GM19463 (cell line): Measurements from ENCODE around the gene CCL24.
"Not testable (repeated sequence)": the region's sequence is repeated elsewhere in the genome, so short reads cannot be mapped to it uniquely, and the experiment has no call there.

ENCODE experiments used
- ATAC-seq: cut with Tn5 transposase; IDR thresholded peaks from one replicate; pipeline ENCODE4 v1.9.1; 2021; ENCODE audit warnings: mild to moderate bottlenecking, moderate library complexity; ENCODE audit not compliant: unreplicated experiment

The CCL24 gene, protein sequence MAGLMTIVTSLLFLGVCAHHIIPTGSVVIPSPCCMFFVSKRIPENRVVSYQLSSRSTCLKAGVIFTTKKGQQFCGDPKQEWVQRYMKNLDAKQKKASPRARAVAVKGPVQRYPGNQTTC

DNA sequence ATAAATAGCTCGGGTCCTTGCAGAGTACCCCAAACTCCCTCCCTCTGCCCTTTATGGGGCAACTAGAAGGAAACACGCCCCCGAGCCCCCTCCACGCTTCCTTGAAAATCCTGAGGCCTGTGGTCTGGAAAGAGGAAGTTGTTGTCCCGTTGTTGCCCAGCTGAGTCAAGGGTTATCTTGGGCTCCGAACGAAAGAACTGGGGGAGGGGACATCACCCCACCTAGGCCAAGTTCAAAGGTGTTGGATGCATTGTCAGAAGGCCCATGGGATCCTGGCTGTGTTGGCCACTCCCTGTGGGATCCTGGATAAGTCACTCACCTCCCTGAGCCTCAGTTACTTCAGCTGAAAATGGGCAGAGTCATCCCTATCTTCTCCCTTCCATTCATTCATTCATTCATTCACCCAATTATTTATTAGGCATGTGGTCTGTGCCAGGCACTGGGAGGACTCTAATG, at the start of gene CCL24:
TSS of gene CCL24 (minus strand) at position 26 of the 456 bp plus-strand sequence. CDS start 91 bp downstream, outside the sequence.
- ATAC-seq, result no peak

DNA sequence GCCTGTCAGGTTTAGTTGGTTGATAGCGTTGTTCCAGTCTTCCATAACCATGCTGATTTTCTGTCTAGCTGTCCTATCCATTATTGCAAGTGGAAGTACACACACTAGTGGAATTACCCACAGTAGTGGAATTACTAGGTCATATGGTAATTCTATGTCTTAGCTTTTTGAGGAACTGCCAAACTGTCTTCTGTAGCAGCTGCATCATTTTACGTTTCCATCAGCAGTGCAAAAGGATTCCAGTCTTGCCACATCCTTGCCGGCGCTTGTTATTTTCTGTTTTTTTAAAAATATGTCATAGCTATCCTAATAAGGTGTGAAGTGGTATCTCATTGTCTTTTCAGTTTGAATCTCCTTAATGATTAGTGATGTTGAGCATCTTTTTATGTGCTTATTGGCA, 48.0 kb upstream of the CCL24 start:
- ATAC-seq, result no peak

DNA sequence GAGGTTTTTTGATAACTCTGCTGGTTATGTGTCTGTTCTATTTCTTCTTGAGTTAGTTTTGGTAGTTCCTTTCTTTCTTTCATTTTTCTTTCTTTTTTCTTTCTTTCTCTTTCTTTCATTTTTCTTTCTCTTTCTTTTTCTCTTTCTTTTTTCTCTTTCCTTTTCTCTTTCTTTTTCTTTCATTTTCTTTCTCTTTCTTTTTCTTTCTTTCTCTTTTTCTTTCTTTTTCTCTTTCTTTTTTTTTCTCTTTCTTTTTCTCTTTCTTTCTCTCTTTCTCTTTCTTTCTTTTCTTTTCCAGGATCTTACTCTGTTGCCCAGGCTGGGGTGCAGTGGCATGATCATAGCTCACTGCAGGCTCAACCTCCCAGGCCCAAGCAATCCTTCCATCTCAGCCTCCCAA, 44.8 kb upstream of the CCL24 start:
- no peak for ATAC-seq

DNA sequence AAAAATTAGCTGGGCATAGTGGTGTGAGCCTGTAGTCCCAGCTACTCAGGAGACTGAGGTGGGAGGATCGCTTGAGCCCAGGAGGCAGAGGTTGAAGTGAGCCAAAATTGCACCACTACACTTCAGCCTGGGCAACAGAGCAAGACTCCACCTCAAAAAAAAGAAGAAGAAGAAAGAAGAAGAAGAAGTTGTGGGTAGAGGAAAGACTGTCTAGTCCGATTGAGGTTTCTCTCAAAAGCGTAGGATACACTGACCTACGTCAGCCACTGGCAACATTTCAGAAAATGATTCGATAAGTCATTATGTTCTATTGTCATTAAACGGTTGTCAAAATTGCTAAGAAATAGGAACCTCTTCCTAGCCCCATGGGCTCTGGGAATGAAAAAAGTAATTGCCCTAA, 42.9 kb upstream of the CCL24 start:
- ATAC-seq, result no peak

DNA sequence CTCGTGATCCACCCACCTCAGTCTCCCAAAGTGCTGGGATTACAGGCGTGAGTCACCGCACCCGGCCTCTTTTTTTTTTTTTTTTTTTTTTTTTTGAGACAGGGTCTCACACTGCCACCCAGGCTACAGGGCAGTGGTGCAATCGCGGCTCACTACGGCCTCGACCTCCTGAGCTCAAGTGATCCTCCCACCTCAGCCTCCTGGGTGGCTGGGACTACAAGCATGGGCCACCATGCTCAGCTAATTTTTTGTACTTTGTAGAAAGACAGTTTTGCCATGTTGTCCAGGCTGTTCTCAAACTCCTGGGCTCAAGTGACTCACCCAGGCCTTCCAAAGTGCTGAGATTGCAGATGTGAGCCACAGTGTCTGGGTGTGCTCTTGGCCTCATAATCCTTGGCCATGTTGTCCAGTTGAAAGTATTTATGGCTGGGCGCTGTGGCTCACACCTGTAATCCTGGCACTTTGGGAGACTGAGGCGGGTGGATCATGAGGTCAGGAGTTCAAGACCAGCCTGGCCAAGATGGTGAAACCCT, 41.3 kb upstream of the CCL24 start:
- ATAC-seq, result not testable (repeated sequence)

DNA sequence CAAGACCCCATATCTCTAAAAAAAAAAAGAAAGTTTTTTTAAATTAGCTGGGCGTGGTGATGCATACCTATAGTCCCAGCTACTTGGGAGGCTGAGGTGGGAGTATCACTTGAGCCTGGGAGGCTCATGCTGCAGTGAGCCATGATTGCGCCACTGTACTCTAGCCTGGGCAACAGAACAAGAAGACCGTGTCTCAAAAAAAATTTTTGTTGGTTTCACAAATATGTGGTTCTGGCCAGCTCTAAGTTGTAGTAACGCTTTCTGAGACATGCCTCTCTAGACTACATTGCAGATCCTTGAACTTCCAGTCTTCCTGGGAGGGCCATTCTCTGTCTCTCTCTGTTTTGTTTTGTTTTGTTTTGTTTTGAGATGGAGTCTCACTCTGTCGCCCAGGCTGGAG, 40.6 kb upstream of the CCL24 start:
- no peak for ATAC-seq

DNA sequence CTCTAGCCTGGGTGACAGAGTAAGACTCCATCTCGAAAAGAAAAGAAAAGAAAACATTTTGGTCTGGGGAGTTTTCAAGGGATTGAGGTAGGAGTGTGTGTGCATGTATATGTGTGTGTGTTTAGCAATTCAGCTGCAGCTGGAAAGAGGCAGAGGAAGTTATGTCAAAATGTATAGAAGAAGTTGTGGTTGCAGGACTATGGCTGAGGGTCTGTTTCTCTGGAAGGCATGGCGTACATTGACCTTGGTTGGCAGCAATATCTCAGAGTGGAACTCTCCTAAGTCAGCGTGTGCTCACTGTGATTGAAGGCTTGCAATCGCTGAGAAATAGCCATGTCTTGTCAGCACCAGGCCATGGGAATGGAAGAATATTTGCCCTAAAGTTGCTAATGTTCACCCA, 36.6 kb upstream of the CCL24 start:
- no peak for ATAC-seq

DNA sequence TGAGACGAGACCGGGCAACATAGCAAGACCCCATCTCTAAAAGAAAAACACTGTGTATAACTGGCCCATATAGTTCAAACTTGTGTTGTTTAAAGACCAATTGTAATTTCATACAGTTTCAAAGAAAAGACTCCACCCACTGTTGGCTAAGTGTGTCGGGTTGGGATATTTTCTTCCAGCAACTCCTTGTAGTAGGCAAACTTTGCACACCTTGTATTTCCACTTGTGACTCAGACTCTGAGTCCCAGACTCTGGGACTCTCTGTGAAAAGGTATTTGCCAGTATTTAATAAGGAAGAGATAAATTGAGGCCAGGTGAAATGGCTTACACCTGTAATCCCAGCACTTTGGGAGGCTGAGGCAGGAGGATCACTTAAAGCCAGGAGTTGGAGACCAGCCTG, 36.0 kb upstream of the CCL24 start:
- no peak for ATAC-seq

DNA sequence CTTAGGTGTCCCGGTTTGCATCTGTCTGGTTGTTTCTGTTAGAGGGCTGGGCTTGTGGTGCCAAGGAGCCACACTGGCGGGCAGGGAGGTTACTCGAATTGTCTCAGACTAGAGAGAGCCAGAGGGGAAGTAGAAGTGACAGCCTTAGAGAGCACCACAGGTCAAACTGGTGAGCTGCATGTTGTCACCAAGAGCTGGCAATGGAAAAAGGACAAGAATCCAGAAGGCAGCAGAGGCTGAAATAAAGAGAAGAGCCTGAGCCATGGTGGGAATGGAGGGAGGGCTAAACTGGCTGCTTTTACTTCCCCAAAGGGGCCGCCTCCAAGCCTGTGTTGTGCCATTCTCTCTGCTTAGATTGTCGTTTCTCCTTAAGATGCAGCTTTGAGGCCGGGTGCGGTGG, 34.1 kb upstream of the CCL24 start:
- ATAC-seq, result no peak

DNA sequence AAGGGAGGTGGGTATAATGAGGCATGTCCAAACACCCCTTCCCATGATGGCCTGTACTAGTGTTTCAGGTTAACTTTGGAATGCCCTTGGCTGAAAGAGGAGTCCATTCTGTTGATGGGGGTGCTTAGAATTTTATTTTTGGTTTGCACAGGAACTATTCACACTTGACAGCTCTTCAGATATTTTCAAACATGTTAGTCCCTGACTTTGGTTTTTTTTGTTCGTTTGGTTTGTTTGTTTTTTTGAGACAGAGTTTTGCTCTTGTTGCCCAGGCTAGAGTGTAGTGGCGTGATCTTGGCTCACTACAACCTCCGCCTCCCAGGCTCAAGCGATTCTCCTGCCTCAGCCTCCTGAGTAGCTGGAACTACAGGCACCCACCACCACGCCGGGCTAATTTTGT, 31.5 kb upstream of the CCL24 start:
- not testable (repeated sequence) for ATAC-seq

DNA sequence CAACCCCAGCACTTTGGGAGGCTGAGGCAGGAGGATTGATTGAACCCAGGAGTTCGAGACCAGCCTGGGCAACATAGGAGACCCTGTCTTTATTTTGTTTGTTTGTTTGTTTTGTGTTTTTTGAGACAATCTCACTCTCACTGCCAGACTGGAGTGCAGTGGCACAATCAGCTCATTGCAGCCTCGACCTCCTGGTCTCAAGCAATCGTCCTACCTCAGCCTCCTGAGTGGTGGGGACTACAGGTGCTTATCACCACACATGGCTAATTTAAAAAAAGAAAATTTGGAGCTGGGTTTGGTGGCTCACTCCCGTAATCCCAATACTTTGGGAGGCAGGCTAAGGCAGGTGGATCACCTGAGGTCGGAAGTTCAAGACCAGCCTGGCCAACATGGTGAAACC, 30.6 kb upstream of the CCL24 start:
- ATAC-seq, result no peak

DNA sequence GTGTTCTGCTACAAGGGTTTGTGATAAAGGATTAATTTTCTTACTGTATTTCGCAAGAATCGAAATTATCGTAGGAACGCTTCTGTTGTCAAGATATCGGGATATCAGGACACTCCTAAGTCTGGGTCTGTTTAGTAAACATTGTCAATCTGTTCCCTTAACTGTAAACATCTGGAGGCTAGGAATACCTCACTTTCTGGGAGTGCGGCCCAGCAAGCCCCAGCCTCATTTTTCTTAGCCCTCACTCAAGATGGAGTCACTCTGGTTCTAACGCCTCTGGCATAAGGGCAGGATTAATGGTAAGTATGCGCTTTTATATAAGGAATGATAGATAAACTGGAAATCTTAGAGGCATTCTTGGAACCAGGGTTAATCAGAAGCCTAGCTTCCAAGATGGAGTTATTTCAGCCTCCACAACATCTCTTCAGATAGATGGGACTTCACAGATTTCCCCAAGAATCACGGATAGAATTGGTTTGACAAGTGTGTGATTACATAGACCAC, 30.1 kb upstream of the CCL24 start:
- no peak for ATAC-seq

DNA sequence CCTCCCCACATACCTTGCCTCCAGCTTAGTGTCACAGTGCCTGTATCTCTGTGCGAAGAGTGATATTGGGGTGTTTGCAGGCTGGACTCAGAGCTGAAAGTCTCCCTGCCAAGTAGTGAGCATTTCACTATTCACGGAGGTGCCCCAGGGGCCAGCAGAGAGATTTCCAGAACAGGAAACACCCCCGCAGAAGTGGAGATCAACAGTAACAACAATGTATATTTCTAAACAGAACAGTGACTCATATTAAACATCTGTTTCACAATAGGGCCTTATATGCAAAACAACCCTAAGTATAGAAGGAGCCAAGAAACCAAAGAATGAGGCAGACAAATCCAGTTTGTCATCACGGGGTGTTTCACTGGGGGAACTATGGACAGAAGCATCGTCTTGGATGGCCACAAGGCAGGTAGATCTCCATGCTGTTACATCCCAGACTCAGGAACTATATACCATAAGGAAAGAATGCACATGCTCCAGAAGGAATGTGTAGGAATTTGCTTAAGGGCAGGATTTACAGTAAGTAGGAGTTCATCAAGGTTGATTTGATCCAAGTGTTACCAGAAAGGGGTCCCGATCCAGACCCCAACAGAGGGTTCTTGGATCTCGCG, 29.3 kb upstream of the CCL24 start:
- peak; percentile 70 for ATAC-seq

DNA sequence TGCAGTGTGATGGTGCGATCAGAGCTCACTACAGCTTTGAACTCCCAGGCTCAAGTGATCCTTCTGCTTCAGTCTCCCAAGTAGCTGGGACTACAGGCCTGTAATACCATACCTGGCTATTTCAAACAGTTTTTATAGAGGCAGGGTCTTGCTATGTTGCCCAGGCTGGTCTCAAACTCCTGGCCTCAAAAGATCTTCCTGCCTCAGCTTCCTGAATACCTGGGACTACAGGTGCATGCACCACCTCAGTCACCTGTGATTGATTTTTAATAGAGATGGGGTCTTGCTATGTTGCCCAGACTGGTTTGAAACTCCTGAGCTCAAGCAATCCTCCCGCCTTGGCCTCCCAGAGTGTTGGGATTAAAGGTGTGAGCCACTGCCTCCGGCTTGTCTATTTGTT, 26.4 kb upstream of the CCL24 start:
- ATAC-seq, result no peak

DNA sequence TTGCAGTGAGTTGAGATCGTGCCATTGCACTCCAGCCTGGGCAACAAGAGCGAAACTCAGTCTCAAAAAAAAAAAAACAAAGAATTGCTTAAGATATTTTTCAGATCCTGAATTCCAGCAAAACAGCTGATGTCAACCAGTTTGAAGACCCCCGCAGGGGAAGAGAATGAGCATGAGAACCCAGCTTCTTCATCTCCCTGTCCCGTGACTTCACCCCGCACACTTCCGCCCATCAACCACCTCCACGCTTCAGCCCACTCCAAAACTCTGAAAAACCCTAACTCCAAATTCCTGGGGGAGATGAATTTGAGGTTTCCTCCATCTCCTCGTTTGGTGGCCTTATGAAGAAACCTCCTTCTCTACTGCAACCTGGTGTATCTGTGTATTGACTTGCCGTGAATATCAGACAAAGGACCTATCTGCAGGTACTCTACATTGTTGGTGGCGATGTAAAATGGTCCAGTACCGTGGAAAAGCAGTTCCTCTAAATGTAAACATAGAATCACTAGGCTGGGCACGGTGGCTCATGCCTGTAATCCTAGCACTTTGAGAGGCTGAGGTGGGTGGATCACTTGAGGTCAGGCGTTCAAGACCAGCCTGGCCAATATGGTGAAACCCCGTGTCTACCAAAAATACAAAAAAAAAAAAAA, 24.8 kb upstream of the CCL24 start:
- ATAC-seq, result not testable (repeated sequence)

DNA sequence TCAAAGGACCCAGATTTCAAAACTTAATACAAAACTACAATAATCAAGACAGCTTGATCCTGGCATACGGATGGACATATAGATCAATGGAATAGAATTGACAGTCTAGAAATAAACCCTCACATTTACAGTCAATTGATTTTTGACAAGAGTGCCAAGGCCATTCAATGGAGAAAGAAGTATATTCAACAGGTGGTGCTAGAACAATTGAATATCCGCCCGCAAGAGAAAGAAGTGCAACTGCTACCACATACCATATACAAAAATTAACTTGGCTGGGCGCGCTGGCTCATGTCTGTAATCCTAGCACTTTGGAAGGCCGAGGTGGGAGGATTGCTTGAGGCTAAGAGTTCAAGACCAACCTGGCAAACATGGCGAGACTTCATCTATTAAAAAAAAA, 23.2 kb upstream of the CCL24 start:
- ATAC-seq, result no peak

DNA sequence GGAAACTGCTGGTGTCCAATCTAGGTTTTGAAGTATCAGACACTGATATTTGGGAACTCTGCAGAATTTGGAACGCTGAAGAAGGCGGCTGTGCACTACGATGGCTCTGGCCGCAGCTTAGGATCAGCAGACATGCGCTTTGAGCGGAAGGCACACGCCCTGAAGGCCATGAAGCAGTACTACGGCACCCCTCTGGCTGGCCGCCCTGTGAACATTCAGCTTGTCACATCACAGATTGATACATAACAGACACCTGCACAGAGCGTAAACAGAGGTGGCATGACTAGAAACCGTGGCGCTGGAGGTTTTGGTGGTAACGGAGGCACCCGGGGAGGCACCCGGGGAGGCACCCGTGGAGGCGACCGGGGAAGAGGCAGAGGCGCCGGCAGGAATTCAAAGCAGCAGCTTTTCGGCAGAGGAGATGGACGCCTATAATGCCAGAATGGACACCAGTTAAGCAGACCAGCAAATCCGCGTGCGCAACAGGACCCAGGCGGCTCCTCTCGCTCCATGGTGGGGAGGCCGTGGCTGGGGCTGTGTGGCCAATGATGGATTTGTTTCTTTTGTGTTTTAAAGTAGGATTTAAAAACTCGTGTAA, 22.2 kb upstream of the CCL24 start:
- no peak for ATAC-seq

DNA sequence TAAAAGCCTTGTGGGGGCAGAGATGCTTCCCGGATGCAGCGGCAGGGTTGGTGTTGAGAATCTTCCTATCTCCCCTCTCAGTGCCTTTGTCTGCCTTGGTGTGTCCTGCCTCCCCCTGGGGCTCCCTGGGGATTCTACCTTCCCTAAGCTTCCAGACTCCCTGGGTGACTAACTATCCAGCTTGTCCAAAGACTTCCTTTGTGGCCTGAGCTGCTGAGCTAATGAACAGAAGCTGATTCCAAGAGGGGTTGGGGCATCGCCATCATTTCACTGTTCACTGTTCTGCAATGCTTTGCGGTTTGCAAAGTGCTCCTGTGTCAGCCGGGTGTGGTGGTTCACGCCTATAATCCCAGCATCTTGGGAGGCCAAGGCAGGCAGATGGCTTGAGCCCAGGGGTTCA, 20.1 kb upstream of the CCL24 start:
- ATAC-seq, result not testable (repeated sequence)

DNA sequence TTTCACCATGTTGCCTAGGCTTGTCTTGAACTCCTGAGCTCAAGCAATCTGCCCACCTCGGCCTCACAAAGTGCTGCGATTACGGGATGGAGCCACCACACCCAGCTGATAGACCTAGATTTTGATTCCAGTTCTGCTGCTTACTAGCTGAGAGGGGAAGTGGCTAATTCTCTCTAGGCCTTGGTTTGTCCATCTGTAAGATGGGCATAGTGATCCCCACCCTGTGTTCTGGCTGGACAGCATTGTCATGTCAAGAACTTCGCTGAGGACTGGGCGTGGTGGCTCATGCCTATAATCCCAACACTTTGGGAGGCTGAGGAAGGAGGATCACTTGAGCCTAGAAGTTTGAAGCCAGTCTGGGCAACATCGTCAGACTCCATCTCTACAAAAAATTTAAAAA, 17.4 kb upstream of the CCL24 start:
- ATAC-seq, result no peak

DNA sequence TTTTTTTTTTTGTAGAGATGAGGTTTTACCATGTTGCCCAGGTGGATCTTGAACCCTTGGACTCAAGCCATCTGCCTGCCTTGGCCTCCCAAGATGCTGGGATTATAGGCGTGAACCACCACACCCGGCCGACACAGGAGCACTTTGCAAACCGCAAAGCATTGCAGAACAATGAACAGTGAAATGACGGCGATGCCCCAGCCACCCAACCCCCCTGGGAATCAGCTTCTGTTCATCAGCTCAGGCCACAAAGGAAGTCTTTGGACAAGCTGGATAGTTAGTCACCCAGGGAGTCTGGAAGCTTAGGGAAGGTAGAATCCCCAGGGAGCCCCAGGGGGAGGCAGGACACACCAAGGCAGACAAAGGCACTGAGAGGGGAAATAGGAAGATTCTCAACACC, 16.1 kb upstream of the CCL24 start:
- not testable (repeated sequence) for ATAC-seq

DNA sequence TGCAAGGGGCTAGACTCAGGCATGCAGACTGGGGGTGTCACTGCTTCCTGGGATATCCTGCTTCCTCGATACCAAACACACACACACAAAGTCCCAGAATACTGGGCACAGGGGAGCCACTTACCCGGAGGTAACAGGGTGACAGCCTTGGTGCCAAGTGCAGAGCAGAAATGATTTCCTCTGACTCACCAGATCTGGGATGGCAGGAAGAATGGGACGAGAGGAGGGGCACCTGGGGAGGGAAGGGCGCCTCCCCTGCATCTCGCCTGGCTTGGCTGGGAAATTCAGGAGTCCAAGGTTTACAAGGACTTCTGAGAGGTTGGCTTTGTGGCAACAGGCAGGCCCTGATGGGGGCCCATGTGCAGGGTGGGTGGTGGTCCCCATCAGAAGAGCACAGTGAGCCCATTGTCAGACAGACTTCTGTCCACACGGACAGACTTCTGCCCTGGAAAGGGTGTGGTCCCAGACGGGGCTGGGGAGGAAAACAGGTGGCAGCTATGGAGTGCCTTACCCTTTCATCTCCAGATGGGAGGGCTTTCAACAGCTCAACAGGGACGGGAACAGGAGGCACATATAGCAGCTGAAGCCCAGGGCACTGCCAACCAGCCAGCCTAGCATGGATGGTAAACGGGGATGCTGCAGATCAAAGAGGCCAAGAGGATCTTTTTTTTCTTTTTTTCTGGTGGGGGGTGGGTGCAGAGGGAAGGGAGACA, 9.7 kb upstream of the CCL24 start:
- ATAC-seq, result no peak
